Stimulated activated CD4-positive, alpha-beta T cell treated with anti-CD3 and anti-CD28 coated beads, TNF-alpha, amount 100 ng/mL, for 4 hours (primary cell): Measurements from ENCODE around the gene SULT2B1.
"Not testable (repeated sequence)": the region's sequence is repeated elsewhere in the genome, so short reads cannot be mapped to it uniquely, and the experiment has no call there.

ENCODE experiments used
- DNase-seq, 3 experiments: peaks; one replicate each; pipeline ENCODE4 v3.0.0-alpha.2; 2020; ENCODE audit warnings: low read depth in 3 of 3

Gene SULT2B1

DNA sequence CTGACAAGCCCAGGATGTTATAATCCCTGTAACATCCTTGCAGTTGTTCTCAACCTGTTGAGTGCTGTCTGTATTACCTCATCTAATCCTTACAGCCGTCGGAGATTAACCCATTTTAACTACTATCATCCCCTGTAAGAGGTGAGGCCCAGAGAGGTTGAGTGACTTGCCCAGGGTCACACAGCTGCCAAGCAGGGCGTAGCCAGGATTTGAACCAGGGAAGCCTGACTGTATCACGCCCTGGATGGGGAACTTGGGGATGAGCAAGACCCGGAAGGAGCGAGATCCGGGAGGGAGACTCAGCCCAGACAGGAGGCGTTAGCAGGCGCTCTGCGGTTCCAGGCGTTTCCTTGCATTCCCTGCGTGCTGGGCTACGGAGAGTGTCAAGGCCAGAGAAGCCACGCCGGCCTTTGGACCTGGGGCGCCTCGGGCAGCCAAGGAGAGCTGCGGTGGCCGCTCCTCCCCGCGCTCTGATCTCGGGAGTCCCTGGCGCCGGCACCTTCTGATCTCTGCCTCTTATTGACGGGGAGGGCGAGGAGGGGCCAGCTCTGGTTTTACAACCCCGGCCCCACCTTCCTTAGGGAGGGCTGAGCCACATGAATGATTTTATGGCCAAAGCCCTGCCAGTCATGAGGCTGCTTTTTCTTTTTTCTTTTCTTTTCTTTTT lies 6.2 kb downstream of the SULT2B1 start:
- no peak for DNase-seq

DNA sequence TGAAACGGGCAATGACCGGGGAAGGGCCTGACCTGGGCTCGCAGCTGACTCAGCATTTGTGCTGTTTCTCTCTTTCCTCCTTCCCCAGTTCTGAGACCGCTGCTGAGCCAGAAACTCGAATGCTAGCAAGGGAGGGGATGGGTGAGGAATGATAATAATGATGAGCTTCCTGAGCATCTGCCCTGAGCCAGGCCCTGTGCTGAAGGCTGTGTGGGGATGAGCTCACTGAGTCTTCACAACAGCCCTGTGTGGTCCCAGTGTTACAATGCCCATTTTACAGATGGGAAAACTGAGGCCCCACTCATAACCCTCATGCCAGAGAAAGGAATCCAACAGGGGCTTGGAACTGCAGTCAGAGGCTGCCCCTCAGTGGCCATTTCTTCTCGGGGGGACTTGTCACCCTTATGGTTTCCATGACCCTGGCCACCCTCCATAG lies 8.1 kb downstream of the SULT2B1 start:
- DNase-seq = no peak

DNA sequence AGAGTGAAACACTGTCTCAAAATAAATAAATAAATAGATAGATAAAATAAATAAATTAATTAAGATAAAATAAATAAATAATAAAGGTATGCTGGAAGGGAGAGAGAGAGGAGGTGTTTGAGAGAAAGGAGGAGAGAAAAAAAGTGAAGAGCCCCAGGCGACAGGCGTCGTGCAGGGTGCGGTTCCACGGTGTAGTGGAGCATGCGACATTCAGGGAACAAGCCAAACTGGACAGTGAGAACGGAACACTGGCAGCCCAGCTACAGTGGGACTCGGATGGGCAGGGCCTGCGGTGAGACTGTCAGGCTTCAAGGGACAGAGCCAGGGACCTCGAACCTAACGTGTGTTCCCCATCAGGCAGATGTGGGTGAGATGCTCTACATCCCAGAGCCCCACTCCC lies 9.4 kb downstream of the SULT2B1 start:
- no peak for DNase-seq

DNA sequence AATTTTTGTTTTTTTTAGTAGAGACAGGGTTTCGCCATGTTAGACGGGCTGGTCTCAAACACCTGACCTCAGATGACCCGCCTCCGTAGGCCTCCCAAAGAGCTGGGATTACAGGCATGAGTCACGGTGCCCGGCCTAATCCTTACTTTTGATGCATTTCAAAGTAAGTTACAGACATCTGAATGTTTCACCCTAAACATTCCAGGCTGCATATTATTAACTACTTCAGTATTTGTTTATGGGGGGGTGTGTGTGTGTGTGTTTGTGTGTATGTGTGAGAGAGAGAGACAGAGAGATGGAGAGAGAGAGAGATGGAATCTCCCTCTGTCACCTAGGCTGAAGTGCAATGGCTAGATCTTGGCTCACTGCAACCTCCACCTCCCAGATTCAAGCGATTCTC lies 13.1 kb downstream of the SULT2B1 start:
- DNase-seq = no peak

DNA sequence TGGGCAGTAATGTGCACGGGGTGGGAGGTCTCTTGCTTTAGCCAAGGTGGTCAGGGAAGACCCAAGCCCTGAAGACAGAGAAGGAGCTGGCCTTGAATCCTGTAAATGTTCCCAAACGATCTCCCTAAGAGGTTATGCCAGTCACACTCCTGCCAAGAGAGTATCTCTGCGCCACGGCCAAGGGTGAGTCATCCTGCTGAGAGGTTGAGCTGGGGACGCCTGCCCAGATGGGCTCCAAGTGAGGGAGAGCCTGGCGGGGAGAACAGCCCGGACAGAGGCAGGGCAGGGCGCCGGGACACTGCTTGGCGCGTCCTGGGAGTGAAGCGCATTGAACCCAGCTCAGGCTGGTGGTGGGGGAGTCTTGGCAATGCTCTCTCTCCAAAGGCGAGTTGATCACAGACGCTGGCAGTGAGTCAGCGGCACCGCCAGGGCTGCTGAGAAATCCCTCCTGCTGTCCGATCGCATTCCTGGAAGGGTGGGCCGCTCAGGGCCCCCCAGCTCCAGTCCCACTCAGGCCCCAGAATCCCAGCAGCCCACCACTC lies 16.4 kb downstream of the SULT2B1 start:
- DNase-seq = no peak

DNA sequence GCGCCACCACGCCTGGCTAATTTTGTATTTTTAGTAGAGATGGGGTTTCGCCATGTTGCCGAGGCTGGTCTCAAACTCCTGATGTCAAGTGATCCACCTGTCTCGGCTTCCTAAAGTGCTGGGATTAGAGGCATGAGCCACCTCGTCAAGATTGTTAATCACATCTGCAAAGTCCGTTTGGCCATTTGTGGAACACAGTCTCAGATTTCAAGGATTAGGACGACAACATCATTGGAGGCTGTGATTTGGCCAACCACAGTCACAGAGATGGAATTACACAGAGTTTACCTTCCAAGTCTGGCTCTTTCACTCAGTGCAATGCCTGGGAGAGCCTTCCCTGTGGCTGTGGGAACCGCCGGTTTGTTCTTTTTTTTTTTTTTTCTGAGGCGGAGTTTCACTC lies 17.8 kb downstream of the SULT2B1 start:
- no peak for DNase-seq

DNA sequence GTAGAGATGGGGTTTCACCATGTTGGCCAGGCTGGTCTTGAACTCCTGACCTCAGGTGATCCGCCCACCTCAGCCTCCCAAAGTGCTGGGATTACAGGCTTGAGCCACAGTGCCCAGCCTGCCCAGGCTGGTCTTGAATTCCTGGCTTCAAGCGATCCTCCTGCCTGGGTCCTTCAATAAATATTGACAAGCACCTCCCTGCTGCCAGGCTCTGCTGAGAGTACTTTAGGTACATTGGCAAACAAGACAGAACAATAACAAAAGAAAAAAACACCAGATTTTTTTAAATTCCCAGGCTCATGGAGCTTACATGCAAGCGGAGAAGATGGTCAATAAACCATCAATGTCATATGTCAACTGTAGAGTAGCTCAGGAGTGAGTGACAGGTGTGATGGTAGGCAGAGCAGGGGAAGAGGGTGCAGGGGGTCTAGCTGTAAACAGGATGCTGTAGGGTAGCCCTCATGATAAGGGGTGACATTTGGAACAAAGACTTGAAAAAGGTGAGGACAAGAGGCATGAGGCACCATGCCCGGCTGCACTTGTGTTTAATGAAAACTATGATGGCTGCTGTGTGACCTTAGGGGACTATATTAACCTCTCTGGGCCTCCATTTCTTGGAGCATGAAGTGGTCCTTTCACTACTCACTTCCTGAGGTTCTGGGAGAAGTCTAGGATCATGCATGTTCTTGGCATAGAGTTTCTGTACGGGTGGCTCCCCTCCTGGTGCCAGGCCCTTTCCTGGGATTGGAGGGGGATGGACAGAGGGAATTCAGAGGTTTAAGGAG lies 19.6 kb downstream of the SULT2B1 start:
- DNase-seq = no peak

DNA sequence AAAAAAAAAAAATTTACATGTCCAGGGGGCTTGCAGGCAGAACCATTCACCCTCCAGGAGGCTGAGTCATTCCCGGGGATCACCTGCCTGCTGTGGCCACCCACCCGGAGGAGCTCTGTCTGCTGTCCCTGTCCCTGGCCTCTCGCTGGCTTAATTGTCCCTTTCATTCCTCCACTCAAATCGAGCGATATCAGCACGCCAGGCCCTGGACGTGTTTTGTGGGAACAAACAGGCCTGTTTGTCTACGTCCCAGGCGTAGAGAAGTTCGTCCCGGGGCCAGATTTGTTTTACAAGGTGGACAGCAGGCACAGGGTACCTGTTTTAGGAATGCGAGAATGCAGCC lies 21.2 kb downstream of the SULT2B1 start:
- no peak for DNase-seq

DNA sequence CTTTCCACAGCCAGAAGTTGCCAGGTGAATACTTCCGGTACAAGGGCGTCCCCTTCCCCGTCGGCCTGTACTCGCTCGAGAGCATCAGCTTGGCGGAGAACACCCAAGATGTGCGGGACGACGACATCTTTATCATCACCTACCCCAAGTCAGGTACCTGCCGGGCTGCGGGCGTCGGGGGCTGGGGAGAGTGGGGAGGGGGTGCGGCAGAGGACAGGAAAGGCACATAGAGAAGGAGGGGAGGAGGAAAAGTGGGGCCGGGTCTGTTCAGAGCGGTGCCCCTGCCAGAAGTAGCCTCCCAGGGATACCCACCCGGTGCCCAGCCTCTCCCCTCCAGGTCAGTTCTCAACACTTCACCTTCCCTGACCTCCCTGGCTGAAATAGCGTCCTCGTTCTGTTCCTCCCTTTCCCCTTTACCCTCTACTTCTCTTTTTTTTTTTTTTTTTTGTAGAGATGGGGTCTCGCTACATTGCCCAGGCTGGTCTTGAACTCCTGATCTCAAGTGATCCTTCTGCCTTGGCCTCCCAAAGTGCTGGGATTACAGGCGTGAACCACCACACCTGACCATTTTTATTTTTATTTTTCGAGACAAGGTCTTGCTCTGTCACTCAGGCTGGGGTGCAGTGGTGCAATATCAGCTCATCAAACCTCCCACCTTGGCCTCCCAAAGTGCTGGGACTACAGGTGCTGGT lies 24.1 kb downstream of the SULT2B1 start:
- no peak for DNase-seq

DNA sequence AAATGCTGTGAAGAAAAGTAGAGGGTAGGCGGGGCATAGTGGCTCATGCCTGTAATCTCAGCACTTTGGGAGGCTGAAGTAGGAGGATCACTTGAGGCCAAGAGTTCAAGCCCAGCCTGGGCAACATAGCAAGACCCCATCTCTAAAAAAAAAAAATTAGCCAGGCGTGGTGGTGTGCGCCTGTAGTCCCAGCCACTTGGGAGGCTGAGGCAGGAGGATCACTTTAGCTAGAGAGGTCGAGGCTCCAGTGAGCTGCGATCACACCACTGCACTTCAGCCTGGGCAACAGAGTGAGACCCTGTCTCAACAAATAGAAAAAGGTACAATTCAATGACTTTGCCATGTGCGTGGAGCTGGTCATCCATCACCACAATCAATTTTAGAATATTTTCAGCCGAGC lies 25.9 kb downstream of the SULT2B1 start:
- not testable (repeated sequence) for DNase-seq

DNA sequence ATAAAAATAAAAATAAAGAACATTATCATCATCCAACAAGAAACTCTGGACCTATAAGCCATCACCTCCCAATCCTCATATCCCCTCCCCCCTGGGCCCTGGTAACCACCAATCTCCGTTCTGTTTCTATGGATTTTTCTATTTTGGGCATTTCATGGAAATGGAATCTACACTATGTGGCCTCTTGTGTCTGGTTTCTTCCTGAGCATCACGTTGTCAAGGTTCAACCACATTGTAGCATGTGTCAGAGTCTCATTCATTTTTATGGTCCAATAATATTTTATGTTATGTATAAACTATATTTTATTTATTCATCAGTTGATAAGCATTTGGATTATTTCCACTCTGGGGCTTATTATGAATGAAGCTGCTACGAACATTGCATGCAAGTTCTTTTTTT lies 26.9 kb downstream of the SULT2B1 start:
- DNase-seq = no peak

DNA sequence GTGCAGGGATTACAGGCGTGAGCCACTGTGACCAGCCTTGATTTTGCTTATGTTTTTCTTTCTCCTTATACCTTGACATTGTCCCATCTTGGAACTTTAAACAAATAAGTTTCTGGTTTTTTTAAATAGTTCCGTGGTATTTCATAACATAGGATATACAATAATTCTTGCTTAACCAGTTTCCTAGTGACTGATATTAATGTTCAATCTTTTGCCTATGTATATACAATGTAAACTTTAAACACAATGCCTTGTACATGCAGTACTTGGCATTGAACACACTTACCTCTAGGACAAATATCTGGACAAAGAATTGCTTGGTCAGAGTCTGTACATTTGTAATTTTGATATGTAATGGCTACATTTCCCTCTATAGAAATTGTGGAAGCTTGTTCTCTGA lies 30.2 kb downstream of the SULT2B1 start:
- no peak for DNase-seq

DNA sequence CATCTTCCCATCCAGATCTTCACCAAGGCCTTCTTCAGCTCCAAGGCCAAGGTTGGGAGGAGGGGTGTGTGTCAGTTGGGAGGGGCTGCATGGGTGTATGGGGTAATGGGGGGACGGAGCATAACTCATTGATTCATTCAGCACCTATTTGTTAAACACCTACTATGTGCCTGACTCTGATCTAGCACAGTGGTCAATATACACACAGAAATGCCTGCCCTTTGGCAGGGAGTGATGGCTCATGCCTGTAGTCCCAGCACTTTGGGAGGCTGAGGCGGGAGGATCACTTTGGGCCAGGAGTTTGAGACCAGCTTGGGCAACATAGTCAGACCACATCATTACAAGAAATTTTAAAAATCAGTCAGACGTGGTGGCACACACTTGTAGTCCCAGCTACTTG lies 35.4 kb downstream of the SULT2B1 start:
- DNase-seq = no peak

DNA sequence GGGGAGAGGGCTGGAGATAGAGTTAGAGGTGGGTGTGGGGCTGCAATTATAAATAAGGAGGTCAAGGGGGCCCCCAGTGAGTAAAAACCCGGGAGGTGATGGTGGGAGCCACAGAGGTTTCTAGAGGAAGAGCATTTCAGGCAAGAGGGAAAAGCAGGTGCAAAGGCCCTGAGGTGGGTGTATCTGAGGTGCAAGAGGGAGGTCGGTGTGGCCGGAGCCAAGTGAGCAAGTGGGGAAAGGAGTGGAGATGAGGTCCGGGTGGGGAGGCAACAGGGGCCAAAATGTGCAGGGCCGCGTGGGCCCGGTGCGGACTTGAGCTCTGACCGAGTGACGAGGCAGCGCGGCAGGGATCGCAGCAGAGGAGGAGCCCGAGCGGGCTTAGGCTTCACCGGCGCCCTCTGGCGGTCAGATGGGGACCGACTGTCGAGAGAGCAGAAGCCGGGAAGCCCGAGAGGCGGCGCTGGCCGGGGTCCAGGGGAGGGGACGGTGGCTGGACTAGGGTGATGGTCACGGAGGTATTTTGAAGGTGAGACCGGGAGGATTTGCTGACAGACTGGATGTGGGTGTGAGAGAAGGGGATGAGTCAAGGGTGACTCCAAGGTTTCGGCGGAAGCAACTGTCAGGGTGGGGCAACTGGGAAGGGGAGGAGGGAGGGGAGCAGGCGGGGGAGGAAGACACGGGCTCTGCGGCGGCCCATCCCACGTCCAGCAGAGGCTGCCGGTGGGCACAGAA lies 36.9 kb downstream of the SULT2B1 start:
- peak; percentile 68 to 74 (median 70) for DNase-seq

DNA sequence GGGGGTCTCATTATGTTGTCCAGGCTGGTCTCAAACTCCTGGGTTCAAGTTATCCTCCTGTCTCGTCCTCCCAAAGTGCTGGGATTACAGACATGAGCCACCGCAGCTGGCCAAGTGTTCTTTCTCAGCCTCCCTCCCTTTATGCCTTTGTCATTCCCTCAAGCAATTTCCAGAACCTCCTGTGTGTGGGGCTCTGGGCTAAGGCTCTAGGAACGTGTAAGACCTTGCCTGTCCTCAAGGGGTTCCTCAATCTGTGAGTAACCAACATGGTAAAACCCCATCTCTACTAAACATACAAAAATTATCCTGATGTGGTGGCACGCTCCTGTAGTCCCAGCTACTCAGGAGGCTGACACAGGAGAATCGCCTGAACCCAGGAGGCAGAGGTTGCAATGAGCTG lies 39.0 kb downstream of the SULT2B1 start:
- no peak for DNase-seq

DNA sequence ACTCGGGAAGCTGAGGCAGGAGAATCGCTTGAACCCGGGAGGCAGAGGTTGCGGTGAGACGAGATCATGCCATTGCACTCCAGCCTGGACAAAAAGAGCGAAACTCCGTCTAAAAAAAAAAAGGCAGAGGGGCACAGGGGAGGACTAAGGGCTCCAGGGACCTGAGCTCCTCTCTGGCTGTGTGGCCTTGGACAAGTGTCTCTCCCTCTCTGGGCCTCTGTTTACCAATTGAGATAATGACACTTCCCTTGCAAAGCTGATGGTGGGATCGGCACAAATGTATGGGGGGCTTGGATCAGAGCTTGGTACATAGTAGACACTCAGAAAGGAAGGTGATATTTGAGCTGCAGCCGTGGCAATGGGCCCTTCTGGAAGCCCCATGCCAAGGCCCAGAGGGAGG lies 43.2 kb downstream of the SULT2B1 start:
- DNase-seq = no peak

DNA sequence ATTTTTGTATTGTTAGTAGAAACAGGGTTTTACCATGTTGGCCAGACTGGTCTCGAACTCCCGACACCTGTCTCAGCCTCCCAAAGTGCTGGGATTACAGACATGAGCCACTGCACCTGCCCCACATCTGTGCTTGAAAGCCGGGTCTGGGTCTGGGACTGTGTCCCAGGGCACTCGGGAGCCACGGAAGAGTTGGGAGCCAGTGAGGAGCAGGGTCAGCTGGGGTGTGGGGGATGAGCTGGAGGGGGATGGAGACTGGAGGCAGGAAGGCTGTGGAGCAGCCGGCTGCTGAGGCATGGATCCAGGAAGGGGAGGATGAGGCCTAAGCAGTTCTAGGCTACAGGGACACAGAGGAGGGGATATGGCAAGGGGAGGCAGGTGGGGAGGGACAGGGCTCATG lies 43.9 kb downstream of the SULT2B1 start:
- DNase-seq = no peak

DNA sequence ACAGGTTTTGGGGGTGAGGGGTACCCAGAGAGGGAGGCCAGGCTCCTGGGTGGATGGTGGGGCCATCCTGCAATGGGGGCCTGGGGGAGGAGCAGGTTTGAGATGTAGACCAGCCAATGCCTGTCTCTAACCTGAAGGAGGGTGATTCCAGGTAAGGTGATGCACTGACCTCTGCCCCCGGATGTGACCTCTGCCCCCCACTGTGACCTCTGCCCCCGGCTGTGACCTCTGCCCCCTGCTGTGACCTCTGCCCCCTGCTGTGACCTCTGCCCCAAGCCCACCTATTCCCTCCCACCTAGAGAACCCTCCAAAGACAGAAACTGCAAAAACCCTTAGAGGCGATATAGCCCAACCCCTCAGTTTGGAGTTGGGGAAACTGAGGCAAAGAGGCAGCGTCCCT lies 44.3 kb downstream of the SULT2B1 start:
- no peak for DNase-seq

DNA sequence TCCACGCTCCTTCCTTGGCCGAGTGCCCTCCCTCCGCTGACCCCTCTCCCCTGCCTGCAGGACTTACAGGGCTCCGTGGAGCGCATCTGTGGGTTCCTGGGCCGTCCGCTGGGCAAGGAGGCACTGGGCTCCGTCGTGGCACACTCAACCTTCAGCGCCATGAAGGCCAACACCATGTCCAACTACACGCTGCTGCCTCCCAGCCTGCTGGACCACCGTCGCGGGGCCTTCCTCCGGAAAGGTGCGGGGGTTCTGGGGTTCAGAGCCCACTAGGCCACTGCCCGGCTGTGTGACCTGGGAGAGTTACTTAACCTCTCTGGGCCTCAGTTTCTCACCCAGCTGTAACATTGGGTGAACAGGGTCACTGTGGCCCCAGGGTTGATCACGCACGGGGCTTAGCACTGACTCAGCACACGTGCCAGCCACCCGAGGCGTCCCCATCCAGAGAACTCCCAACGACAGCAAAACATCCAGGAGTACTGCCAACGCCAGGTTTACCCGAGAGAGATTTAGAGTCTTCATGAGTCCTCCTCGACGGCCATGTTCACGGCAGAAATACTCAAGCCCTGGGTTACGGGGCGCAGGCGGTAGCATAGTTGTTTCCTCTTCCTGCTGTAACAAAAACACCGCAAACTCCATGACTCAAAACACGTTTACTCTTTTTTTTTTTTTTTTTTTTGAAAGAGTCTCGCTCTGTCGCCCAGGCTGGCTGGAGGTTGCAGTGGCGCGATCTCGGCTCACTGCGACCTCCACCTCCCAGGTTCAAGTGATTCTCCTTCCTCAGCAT lies 44.9 kb downstream of the SULT2B1 start:
- DNase-seq = peak in 1 of 3 experiments; percentile 21

DNA sequence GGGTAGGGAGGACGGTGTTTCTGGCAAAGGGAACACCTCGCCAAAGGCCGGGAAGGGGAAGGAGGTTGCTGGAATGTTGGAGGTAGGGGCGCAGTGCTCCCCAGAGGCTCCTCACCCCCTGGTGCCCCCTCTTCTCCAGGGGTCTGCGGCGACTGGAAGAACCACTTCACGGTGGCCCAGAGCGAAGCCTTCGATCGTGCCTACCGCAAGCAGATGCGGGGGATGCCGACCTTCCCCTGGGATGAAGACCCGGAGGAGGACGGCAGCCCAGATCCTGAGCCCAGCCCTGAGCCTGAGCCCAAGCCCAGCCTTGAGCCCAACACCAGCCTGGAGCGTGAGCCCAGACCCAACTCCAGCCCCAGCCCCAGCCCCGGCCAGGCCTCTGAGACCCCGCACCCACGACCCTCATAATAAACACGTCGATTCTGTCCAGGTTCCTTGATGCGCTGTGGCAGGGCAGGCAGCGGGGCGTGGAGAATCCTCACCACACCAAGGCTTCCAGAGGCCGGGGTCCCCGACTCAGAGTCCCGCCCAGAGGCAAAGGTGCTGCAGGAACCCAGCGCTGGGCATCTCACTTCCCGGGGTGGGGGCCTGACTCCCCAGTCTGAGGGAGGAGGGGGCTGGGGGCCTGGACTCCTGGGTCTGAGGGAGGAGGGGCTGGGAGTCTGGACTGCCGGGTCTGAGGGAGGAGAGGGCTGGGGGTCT lies 47.2 kb downstream of the SULT2B1 start:
- no peak for DNase-seq
